Measurements from ENCODE around the gene SEC14L1.

SEC14L1 gene

DNA sequence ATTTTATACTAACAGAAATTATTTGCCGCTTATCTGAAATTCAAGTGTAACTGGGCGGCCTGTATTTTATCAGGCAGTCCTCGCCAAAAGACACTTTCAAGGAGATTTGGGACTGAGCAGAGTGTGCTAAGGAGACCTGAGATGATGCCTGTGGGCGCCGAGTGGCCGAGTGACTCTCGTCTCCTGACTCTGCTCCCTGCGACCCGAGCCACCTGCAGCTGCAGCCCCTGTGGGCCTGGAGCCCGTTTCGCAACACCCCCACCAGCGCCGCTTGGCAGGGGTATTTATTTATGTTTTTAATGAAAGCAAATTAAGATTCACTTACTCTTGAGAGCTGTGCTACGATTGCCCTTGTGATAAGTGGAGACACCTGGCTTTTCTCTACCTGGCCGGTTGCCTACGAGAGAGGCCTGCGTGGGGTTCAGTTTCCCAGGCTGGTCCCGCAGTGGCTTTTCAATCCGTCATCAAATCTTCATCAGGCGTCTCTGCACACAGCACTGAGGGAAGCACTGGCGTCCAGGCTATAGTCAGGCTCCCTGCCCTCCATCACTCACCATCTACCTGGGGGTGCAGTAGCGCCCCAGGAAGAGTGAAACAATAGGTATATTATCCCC lies 124.0 kb downstream of the SEC14L1 start:
- DNase-seq (ENCODE audit: low read depth) = no peak

- DNase-seq (ENCODE audit: low read depth) = no peak
Measured at GRCh38 chr17:77266213-77266612, 125.4 kb downstream of the SEC14L1 start.
